ENCODE data around the gene PCF11.

The PCF11 gene

DNA sequence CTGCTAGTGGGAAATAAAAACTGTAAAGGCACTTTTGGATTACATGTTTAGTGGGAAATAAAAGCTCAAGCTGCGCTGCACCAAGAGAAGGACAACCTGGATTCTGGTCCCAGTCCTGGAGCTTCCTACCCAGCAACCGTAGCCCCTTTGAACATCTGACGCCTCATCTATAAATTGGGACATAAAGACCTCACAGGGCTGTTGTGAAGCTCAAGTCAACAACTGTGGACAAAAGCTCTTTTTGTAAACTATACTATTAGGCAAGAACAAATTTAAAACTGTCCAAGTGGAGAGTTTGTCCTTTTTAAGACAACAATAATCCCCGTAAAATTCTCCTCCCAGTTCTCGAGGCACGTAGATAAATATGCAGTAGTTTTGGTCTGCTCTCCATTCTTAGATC lies 17.6 kb upstream of the PCF11 start:
- no peak overlapping the region for H3K4me3 ChIP-seq (ENCODE audit: low read depth, low read length)
- no peak for DNase-seq (ENCODE audit: low read depth)
- TF ChIP-seq, protein P1, sequence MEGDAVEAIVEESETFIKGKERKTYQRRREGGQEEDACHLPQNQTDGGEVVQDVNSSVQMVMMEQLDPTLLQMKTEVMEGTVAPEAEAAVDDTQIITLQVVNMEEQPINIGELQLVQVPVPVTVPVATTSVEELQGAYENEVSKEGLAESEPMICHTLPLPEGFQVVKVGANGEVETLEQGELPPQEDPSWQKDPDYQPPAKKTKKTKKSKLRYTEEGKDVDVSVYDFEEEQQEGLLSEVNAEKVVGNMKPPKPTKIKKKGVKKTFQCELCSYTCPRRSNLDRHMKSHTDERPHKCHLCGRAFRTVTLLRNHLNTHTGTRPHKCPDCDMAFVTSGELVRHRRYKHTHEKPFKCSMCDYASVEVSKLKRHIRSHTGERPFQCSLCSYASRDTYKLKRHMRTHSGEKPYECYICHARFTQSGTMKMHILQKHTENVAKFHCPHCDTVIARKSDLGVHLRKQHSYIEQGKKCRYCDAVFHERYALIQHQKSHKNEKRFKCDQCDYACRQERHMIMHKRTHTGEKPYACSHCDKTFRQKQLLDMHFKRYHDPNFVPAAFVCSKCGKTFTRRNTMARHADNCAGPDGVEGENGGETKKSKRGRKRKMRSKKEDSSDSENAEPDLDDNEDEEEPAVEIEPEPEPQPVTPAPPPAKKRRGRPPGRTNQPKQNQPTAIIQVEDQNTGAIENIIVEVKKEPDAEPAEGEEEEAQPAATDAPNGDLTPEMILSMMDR (IDR thresholded peaks at IDR 0.05; ENCODE audit: insufficient read depth, low read depth, low read length, missing control alignments), result no peak

DNA sequence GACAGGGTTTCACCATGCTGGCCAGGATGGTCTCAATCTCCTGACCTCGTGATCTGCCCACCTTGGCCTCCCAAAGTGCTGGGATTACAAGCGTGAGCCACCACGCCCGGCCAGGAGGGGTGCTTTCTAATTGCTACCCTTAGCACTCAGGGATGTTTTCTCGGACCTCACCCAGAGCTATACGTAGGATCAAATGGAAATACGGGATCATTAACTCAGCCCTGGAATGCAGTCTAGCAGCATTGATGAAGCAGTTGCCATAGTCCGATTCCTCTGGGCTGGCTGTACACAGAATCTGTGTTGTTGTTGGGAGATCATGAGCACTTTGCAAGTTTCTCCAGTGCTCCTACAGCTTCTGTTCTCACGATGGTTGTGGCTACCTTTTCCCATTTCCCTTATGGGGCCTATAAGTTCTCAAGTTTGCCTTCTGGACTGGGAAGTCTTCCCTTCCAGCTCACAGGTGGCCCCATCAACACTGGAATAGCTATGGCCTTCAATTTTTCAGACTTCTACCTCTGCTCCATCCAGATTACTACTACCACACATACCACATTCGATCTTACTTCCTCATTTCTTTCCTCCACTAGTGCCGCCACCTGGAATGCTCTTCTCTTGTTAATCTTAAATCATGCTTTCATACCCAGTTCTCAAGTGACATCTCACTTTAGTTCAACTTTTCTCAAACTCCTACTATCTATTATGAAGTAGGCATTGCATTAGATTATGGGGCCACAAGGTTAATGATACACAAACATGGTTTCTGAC lies 16.1 kb upstream of the PCF11 start:
- H3K4me3 ChIP-seq (ENCODE audit: low read depth, low read length), result no peak overlapping the region
- peak; percentile 67 for DNase-seq (ENCODE audit: low read depth)
- TF ChIP-seq, protein P1 (IDR thresholded peaks at IDR 0.05; ENCODE audit: insufficient read depth, low read depth, low read length, missing control alignments), result no peak

DNA sequence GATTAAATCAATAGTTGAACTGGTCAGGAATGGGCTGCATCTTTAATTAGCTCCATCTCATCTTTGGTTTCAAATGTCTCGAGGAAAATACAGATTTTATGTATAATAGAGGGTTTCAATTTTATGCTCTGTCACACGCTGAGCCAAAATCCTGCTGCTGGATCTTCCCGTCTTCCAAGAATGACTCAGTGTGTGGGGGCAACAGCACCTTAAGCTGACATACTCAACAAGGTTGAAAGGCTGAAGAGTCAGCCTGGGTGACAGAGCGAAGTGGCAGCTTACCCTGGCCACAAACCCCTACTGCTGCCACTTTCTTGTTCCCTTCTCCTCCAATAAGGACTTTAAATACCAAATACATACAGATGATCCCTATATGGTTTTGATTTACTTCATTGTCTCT lies 9.0 kb upstream of the PCF11 start:
- H3K4me3 ChIP-seq (ENCODE audit: low read depth, low read length), result no peak overlapping the region
- TF ChIP-seq, protein P1 (IDR thresholded peaks at IDR 0.05; ENCODE audit: insufficient read depth, low read depth, low read length, missing control alignments), result no peak
- no peak for DNase-seq (ENCODE audit: low read depth)

DNA sequence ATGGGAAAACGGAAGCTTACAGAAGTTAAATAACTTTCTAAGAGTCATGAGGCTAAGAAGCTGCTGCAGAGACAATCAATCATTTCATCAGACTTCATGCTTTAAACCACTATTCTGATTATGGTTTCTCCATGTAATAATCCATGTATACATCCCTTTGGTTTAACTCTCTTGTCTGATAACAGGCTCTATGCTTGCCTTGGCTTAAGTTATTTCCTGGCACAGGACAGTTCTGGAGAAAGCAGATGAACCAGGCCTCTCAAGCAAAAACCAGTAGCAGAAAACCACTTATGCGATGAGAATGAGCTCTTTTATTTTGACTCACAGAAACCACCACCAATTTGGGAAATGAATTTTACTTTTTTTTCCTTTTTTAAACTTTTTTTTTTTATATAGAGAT lies 6.5 kb upstream of the PCF11 start:
- H3K4me3 ChIP-seq (ENCODE audit: low read depth, low read length), result no peak overlapping the region
- TF ChIP-seq, protein P1 (IDR thresholded peaks at IDR 0.05; ENCODE audit: insufficient read depth, low read depth, low read length, missing control alignments), result no peak
- DNase-seq (ENCODE audit: low read depth), result no peak

DNA sequence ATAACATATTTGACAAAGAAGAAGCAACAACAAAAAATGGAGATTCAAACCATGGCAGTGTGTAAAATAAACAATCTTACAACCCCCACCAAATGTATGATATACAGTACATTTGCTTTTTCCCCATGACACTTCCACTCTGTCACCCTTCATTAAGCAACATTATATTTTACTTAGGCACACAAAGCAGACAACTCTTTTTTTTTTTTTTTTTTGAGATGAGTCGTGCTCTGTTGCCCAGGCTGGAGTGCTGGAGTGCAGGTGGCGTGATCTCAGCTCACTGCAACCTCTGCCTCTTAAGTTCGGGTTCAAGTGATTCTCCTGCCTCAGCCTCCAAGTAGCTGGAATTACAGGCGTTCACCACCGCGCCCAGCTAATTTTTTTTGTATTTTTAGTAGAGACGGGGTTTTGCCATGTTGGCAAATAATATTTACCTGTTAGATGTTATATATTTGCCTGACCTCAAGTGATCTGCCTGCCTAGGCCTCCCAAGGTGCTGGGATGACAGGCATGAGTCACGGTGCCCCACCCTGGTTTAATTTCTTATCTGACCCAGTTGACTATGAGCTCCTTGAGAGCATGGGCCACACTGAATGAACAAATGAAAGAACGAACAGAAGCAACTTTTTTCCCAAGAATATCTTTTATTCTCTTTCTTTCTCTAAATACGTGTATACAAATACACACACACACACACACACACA lies 5.5 kb upstream of the PCF11 start:
- no peak overlapping the region for H3K4me3 ChIP-seq (ENCODE audit: low read depth, low read length)
- TF ChIP-seq, protein P1 (IDR thresholded peaks at IDR 0.05; ENCODE audit: insufficient read depth, low read depth, low read length, missing control alignments), result no peak
- no peak for DNase-seq (ENCODE audit: low read depth)

DNA sequence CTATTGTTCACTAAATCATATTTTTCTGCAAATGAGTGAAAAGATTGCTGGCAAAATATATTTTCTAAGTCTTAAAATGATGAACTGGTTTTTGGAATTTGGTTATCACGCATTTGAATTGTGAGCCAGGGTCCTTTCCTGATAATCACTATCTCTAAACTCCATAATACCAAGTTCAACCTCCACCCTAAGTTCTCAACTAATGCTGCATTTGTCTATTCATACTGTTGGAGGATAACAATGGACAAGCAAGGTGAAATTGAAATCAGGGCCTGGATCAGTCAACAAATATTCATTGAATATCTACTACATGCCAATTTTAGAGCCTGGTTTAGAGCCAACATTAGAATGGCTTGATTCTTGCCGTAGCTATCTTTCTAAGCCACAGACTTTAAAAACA lies 4.7 kb upstream of the PCF11 start:
- TF ChIP-seq, protein P1 (IDR thresholded peaks at IDR 0.05; ENCODE audit: insufficient read depth, low read depth, low read length, missing control alignments), result no peak

More for the DNA sequence above, 4.7 kb upstream of the PCF11 start:
- no peak overlapping the region for H3K4me3 ChIP-seq (ENCODE audit: low read depth, low read length)
- no peak for DNase-seq (ENCODE audit: low read depth)

Data from GM12865 (cell line).